Measurements from ENCODE around the gene CPLX1.

DNA sequence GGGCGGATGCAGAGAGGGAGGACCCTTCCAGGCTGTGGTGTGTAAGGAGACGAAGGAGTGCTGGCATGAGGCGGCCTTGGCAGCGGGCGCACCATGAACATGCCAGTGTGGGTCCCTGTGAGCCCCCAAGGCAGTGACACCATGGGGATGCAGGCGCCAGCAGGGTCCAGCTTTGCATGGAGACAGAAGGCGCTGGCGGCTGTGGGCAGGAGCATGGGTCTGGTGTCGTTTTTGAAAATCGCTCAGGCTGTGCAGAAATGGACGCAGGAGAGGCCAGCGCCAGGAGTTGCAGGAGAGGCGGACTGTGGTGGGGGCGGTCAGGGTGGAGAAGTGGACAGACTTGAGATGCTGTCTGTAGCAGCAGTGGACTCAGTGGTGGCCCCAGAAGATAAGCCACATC, 64.2 kb downstream of the CPLX1 start:
- TF ChIP-seq POLR2A (IDR thresholded peaks at IDR 0.05) (no peak), EP300 (IDR thresholded peaks at IDR 0.05) (no peak)
- TF ChIP-seq, protein P1, sequence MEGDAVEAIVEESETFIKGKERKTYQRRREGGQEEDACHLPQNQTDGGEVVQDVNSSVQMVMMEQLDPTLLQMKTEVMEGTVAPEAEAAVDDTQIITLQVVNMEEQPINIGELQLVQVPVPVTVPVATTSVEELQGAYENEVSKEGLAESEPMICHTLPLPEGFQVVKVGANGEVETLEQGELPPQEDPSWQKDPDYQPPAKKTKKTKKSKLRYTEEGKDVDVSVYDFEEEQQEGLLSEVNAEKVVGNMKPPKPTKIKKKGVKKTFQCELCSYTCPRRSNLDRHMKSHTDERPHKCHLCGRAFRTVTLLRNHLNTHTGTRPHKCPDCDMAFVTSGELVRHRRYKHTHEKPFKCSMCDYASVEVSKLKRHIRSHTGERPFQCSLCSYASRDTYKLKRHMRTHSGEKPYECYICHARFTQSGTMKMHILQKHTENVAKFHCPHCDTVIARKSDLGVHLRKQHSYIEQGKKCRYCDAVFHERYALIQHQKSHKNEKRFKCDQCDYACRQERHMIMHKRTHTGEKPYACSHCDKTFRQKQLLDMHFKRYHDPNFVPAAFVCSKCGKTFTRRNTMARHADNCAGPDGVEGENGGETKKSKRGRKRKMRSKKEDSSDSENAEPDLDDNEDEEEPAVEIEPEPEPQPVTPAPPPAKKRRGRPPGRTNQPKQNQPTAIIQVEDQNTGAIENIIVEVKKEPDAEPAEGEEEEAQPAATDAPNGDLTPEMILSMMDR (IDR thresholded peaks at IDR 0.05) = no peak

All from ovary (tissue), 3 donors.